Peyer's patch (tissue), 4 donors: ENCODE data around the gene PARVB. TPM values are rescaled to one million over a fixed set of nuclear protein-coding genes. Genes with fewer than 3 reads are reported as not detected.

Experiments used
- DNase-seq, 3 donors: peaks; one replicate each; pipeline ENCODE4 v3.0.0-alpha.2; 2017 to 2019
- H3K27ac ChIP-seq, 4 donors: fragments of 200-600 bp; sonication (generic); one replicate each; pipeline ENCODE4 v1.5.1; 2016 to 2019
- H3K27me3 ChIP-seq, 2 donors: fragments of 200-600 bp; sonication (generic); one replicate each; pipeline ENCODE4 v1.5.1; 2019
- H3K36me3 ChIP-seq, 3 donors: fragments of 200-600 bp; sonication (generic); one replicate each; pipeline ENCODE4 v1.5.1; 2016 to 2019
- H3K4me1 ChIP-seq, 4 donors: fragments of 200-600 bp; sonication (generic); one replicate each; pipeline ENCODE4 v1.5.1; 2016 to 2019
- H3K4me3 ChIP-seq, 4 donors: fragments of 200-600 bp; sonication (generic); 1 replicate in 3 of 4; 2 replicates in 1 of 4; pipeline ENCODE4 v1.5.1; 2016 to 2019; ENCODE audit warnings: mild to moderate bottlenecking in 1 of 4
- H3K9me3 ChIP-seq, 4 donors: fragments of 200-600 bp; sonication (generic); one replicate each; pipeline ENCODE4 v1.5.1; 2016 to 2019; ENCODE audit warnings: mild to moderate bottlenecking in 1 of 4
- POLR2A ChIP-seq, 2 donors: fragments of 450-650 bp; IDR thresholded peaks; one replicate each; pipeline ENCODE4 v1.5.1; 2017; ENCODE audit warnings: antibody characterized with exemption in 2 of 2, mild to moderate bottlenecking in 2 of 2, moderate library complexity in 2 of 2
- total RNA-seq, 4 donors: library from RNA; depleted of rRNA; stranded (reverse); fragments of >200 nt; gene quantifications; one replicate each; pipeline ENCODE4 v1.1.0, GENCODE V29; 2016
- TF ChIP-seq, protein P1 (sequence below), 6 experiments: fragments of 450-650 bp in 4 of 6; fragments of 200-600 bp in 2 of 6; sonication (generic) in 1 of 6; IDR thresholded peaks; one replicate each; pipeline ENCODE4 v1.5.1; 2017 to 2019; ENCODE audit warnings: antibody characterized with exemption in 6 of 6, mild to moderate bottlenecking in 3 of 6, moderate library complexity in 1 of 6

Gene PARVB
- total RNA-seq, 4 donors from 2014 or later: 1.8 to 71.8 (median 7.7) TPM

DNA sequence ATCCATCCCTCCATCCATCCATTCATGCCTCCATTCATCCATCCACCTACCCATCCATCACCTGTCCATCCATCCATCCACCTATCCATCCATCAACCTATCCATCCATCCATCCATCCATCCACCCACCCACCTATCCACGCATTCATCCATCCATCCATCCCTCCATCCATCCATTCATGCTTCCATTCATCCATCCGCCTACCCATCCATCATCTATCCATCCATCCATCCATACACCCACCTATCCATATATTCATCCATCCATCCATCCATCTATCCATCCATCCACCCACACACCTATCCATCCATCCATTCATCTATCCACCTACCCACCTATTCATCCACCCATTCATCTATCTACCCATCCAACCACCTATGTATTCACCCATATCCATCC lies 170.5 kb downstream of the PARVB start:
- DNase-seq: no peak
- H3K4me3 ChIP-seq: no peak overlapping the region
- TF ChIP-seq POLR2A (IDR thresholded peaks at IDR 0.05): no peak
- TF ChIP-seq, protein P1, sequence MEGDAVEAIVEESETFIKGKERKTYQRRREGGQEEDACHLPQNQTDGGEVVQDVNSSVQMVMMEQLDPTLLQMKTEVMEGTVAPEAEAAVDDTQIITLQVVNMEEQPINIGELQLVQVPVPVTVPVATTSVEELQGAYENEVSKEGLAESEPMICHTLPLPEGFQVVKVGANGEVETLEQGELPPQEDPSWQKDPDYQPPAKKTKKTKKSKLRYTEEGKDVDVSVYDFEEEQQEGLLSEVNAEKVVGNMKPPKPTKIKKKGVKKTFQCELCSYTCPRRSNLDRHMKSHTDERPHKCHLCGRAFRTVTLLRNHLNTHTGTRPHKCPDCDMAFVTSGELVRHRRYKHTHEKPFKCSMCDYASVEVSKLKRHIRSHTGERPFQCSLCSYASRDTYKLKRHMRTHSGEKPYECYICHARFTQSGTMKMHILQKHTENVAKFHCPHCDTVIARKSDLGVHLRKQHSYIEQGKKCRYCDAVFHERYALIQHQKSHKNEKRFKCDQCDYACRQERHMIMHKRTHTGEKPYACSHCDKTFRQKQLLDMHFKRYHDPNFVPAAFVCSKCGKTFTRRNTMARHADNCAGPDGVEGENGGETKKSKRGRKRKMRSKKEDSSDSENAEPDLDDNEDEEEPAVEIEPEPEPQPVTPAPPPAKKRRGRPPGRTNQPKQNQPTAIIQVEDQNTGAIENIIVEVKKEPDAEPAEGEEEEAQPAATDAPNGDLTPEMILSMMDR (IDR thresholded peaks at IDR 0.05): no peak

DNA sequence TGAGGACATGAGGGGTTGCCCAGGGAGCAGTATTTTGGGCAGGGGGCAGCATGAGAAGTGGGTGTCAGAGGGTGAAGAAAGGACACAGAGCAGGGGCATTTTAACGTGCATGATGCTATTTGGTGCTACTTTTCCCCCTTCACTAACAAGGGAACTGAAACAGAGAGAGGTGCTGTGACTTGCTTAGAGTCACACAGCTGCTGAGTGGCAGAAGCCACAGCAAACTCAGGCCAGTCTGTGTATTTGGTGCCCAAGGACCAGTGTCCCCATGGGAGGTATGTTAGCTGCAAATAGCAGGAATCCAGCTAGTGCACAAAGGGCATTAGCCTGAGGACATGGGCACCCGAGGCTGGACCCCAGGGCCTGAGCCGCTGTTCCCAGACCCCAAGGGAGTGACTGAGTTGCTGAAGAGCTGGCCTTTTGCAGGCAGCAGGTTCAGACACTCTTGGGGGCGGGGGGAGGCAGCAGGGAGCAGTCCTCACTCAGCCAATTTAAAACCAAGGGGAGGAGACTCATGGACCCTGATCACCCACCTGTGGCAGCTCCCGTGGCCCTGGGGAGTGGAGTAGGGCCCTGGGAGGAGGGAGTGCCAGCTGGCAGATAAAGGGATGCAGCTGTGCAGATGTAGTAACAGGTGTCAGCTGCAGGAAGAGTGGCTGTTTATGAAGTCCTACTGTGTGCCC lies 171.2 kb downstream of the PARVB start:
- Histone ChIP-seq H3K4me1 (peaks cover 0 to 5% (median 0%) of the 10 kb centered on the region in 4 donors), H3K4me3 (no peak overlapping the region), H3K36me3 (no peaks in the 10 kb centered on the region), H3K9me3 (no peaks in the 10 kb centered on the region), H3K27ac (no peak overlapping the region), H3K27me3 (no peaks in the 10 kb centered on the region)
- DNase-seq: peak in 1 of 3 donors; percentile 35
- TF ChIP-seq, protein P1 (IDR thresholded peaks at IDR 0.05): no peak
- TF ChIP-seq POLR2A (IDR thresholded peaks at IDR 0.05): no peak

More for the DNA sequence above, 170.5 kb downstream of the PARVB start:
- H3K4me1 ChIP-seq: peaks cover 0 to 5% (median 0%) of the 10 kb centered on the region in 4 donors
- no peaks in the 10 kb centered on the region for H3K27me3 ChIP-seq
- H3K36me3 ChIP-seq: no peaks in the 10 kb centered on the region
- H3K9me3 ChIP-seq: no peaks in the 10 kb centered on the region
- no peak overlapping the region for H3K27ac ChIP-seq

DNA sequence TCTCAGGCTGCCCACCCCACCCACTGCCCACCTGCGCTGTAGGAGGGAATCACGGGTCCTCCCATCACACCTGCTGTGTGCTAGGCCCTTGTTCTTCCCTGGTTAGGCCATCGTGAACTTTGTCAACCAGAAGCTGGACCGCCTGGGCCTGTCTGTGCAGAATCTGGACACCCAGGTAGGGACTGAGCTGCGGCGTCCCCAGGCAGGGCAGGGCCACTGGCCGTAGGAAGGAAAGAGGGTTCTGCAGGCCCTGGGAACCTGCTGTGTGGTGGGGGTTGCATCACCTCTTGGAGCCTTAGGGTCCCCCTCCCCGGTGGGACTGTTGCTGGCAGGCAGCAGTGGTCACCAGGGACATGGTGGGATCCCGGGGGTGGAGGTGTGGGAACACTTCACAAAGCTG lies 172.1 kb downstream of the PARVB start:
- Histone ChIP-seq H3K27me3 (no peaks in the 10 kb centered on the region), H3K36me3 (no peaks in the 10 kb centered on the region), H3K4me1 (no peaks in the 10 kb centered on the region), H3K27ac (no peak overlapping the region), H3K9me3 (no peaks in the 10 kb centered on the region), H3K4me3 (no peak overlapping the region)
- DNase-seq: no peak
- TF ChIP-seq POLR2A (IDR thresholded peaks at IDR 0.05): no peak

DNA sequence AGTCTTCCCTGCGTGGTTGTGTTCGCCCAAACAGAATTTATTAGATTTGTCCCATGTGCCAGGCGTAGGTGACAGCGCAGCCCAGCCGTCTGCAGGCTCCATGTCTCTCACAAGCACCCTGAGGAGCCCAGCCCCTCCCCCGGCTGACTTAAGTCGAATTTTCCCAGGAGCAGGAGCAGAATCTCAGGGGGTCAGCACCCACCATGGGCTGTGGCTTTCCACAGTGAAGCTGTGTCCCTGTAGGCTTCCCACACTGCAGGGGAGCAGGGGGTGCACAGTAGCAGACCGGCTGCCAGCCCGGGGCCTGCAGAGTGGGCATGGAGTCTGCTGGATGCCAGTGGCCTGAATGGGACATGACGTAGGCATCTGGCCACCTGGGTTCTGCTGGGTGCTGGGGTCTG lies 172.6 kb downstream of the PARVB start:
- no peaks in the 10 kb centered on the region for H3K27me3 ChIP-seq
- no peaks in the 10 kb centered on the region for H3K9me3 ChIP-seq
- DNase-seq: no peak
- no peaks in the 10 kb centered on the region for H3K36me3 ChIP-seq
- no peaks in the 10 kb centered on the region for H3K4me1 ChIP-seq
- TF ChIP-seq POLR2A (IDR thresholded peaks at IDR 0.05): no peak
- TF ChIP-seq, protein P1 (IDR thresholded peaks at IDR 0.05): no peak
- H3K4me3 ChIP-seq: no peak overlapping the region
- no peak overlapping the region for H3K27ac ChIP-seq

DNA sequence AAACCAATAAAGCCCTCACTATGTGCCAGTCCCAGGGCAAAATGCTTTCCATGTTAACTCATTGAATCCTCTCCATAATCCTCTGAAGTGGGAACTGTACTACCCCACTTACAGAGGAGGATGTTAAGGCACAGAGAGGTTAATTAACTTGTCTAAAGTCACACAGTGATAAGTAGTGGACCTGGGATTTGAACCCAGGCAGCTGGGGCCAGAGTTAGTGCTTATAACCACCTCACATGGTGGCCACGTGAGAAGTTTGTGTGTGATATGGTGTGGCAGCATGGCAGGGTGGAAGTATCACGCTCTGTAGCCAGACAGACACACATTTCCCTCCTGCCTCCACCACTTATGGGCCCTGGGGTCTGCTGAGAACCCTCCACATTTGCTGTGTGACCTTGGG lies 173.2 kb downstream of the PARVB start:
- no peak overlapping the region for H3K4me3 ChIP-seq
- H3K27ac ChIP-seq: no peak overlapping the region
- H3K36me3 ChIP-seq: no peaks in the 10 kb centered on the region
- no peak for TF ChIP-seq POLR2A (IDR thresholded peaks at IDR 0.05)
- TF ChIP-seq, protein P1 (IDR thresholded peaks at IDR 0.05): no peak
- no peaks in the 10 kb centered on the region for H3K27me3 ChIP-seq
- no peak for DNase-seq
- H3K9me3 ChIP-seq: no peaks in the 10 kb centered on the region
- H3K4me1 ChIP-seq: no peaks in the 10 kb centered on the region

DNA sequence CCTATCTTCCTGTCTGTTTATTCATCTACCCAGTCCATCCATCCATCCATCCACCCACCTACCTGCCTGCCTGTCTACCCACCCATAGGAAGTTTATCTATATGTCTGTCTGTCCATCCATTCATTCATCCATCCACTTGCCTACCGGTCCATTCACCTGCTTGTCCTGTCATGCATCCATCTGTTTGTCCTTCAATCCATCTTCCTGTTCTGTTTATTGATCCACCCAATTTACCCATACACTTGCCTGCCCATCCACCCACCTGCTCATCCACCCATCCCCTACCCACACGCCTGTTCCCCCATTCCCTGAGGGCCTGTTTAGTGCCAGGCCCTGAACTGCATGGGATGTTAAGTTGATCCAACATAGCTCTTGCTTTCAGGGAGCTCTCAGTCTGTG lies 175.1 kb downstream of the PARVB start:
- no peaks in the 10 kb centered on the region for H3K27me3 ChIP-seq
- no peak for TF ChIP-seq POLR2A (IDR thresholded peaks at IDR 0.05)
- TF ChIP-seq, protein P1 (IDR thresholded peaks at IDR 0.05): no peak
- no peak overlapping the region for H3K27ac ChIP-seq
- H3K4me1 ChIP-seq: no peaks in the 10 kb centered on the region
- H3K36me3 ChIP-seq: no peaks in the 10 kb centered on the region
- no peaks in the 10 kb centered on the region for H3K9me3 ChIP-seq
- DNase-seq: no peak
- no peak overlapping the region for H3K4me3 ChIP-seq
